OCI-LY1 (cell line): ENCODE results near the gene MINDY1.

Experiments
- CTCF ChIP-seq: fragments of 200-600 bp; sonication (generic), shearing (Covaris generic); IDR thresholded peaks from 2 replicates; pipeline ENCODE4 v1.5.1; 2017; ENCODE audit warnings: mild to moderate bottlenecking, antibody characterized with exemption, low read length, moderate library complexity, mixed read lengths
- EZH2 ChIP-seq: fragments of 200-600 bp; sonication (generic), shearing (Covaris generic); IDR thresholded peaks from 2 replicates; pipeline ENCODE4 v1.8.0; 2017; ENCODE audit warnings: borderline replicate concordance, mixed run types, mild to moderate bottlenecking, antibody characterized with exemption, low read length, moderate library complexity, mixed read lengths

DNA sequence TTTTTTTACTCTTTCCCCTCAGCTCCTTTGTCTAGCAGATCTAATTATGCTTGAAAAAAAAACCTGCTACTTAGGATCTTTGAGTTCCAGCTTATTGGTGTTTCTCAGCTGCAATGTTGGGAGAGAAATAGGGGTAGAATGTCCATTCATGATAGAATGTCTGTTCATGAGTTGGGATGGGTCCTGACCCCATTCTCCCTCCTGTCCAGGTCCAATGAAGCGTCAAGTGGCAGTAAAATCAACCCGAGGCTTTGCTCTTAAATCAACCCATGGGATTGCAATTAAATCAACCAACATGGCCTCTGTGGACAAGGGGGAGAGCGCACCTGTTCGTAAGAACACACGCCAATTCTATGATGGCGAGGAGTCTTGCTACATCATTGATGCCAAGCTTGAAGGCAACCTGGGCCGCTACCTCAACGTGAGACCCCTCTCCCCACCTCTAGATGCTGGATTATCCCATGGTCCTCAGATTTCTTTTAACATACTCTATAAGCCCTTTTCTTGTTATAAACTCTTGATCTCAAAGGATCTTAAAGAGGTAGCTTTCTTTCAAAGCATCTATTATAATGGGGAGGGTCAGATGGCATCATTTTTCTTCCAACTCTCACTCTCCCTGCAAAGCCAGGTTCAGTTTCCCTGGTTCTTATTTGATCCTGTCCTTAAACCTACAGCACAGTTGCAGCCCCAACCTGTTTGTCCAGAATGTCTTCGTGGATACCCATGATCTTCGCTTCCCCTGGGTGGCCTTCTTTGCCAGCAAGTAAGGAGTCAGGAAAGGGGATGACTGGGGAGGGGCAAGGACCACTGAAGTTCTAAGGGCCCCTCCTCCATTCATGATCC, 43.2 kb downstream of the MINDY1 start:
- TF ChIP-seq EZH2 = no peak
- TF ChIP-seq CTCF = no peak
